A673 (cell line): ENCODE measurements around the gene DOCK8.

ENCODE experiments used
- CTCF ChIP-seq: fragments of 300-800, 200-600 bp; sonication (generic); conservative IDR thresholded peaks from 2 replicates; pipeline ENCODE4 v1.5.1; 2017; ENCODE audit warnings: low read depth, mild to moderate bottlenecking, antibody characterized with exemption, low read length, moderate library complexity, mixed read lengths
- EZH2 ChIP-seq: fragments of 200-600 bp; sonication (generic); IDR thresholded peaks from 2 replicates; pipeline ENCODE4 v1.6.1; 2017; ENCODE audit warnings: borderline replicate concordance, low read depth, mild to moderate bottlenecking, mixed read lengths, antibody characterized with exemption, low read length; ENCODE audit not compliant: poor library complexity, severe bottlenecking

- TF ChIP-seq CTCF = no peak
- no peak for TF ChIP-seq EZH2
Observed at GRCh38 chr9:270657-271237, 56.1 kb downstream of the DOCK8 start.
